ENCODE results near the gene CASZ1. TPM values are rescaled to one million over a fixed set of nuclear protein-coding genes. Genes with fewer than 3 reads are reported as not detected.

CASZ1 gene
- total RNA-seq, 3 donors from 2014 or later (not counting 1 experiment from before 2014, with no cell fraction given) = 55.9 to 83.0 (median 70.6) TPM

GRCh38 chr1:10814976-10815857, 18.8 kb upstream of the CASZ1 start:
- Histone ChIP-seq H3K9me3 (ENCODE audit: control insufficient read depth, insufficient read depth, low read length) (no peaks in the 10 kb centered on the region), H3K27me3 (ENCODE audit: control insufficient read depth, insufficient read depth, low read length) (no peaks in the 10 kb centered on the region), H3K4me1 (ENCODE audit: control insufficient read depth, insufficient read depth, low read length) (no peaks in the 10 kb centered on the region), H3K27ac (ENCODE audit: low read length) (no peak overlapping the region), H3K36me3 (ENCODE audit: control insufficient read depth, insufficient read depth, low read length) (no peaks in the 10 kb centered on the region), H3K4me3 (ENCODE audit: low read length) (no peak overlapping the region)
- no peak for DNase-seq
- intact Hi-C loops (cut with micrococcal nuclease) = no loop called here
- Mint-ChIP-seq H3K27me3 (ENCODE audit: low read depth in 2 of 2) (peaks cover 0 to 3% of the 10 kb centered on the region in 2 donors), H3K36me3 (no peaks in the 10 kb centered on the region), H3K9me3 (no peaks in the 10 kb centered on the region), H3K4me1 (no peaks in the 10 kb centered on the region), H3K4me3 (no peak overlapping the region), H3K27ac (no peak overlapping the region)
- no peak for ATAC-seq
- TF ChIP-seq CTCF (IDR thresholded peaks at IDR 0.05) = no peak
- WGBS (ENCODE audit: insufficient coverage) = 85% methylated on average over 15 of the region's 15 CpGs

DNA sequence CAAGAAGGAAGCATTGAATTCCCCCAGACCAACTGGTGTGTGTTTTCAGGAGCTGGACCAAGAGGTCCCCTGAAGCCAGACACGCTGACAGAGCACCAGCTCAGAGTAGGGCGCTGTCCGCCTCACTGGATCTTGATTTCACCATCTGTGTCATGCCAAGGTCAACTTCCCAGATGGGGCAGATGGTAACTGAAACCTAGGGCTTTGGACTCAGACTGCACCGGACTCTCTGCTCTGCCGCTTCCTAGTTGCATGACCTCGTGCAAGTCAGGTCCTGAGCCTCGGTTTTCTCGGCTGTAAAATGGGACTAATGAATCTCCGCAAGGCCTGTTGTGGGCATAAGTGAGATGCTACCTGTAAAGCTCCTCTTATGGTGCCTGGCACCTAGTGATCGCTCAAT, 17.9 kb upstream of the CASZ1 start:
- 94% methylated on average over 10 of the region's 10 CpGs for WGBS (ENCODE audit: insufficient coverage)
- H3K27ac Mint-ChIP-seq = no peak overlapping the region

GRCh38 chr1:10813799-10814198, 17.4 kb upstream of the CASZ1 start:
- Histone ChIP-seq H3K36me3 (ENCODE audit: control insufficient read depth, insufficient read depth, low read length) (no peaks in the 10 kb centered on the region), H3K4me1 (ENCODE audit: control insufficient read depth, insufficient read depth, low read length) (no peaks in the 10 kb centered on the region), H3K4me3 (ENCODE audit: low read length) (no peak overlapping the region), H3K27ac (ENCODE audit: low read length) (no peak overlapping the region), H3K9me3 (ENCODE audit: control insufficient read depth, insufficient read depth, low read length) (no peaks in the 10 kb centered on the region), H3K27me3 (ENCODE audit: control insufficient read depth, insufficient read depth, low read length) (no peaks in the 10 kb centered on the region)
- DNase-seq (no peak), ATAC-seq (no peak)
- no peak for TF ChIP-seq CTCF (IDR thresholded peaks at IDR 0.05)
- Mint-ChIP-seq H3K9me3 (no peaks in the 10 kb centered on the region), H3K27me3 (ENCODE audit: low read depth in 2 of 2) (peaks cover 5 to 11% of the 10 kb centered on the region in 2 donors), H3K27ac (no peak overlapping the region), H3K36me3 (no peaks in the 10 kb centered on the region), H3K4me3 (no peak overlapping the region), H3K4me1 (no peaks in the 10 kb centered on the region)
- intact Hi-C loops (cut with micrococcal nuclease) = no loop called here
- 82% methylated on average over 14 of the region's 14 CpGs for WGBS (ENCODE audit: insufficient coverage)

More for the DNA sequence above, 17.9 kb upstream of the CASZ1 start:
- Histone ChIP-seq H3K36me3 (ENCODE audit: control insufficient read depth, insufficient read depth, low read length) (no peaks in the 10 kb centered on the region), H3K9me3 (ENCODE audit: control insufficient read depth, insufficient read depth, low read length) (no peaks in the 10 kb centered on the region), H3K4me3 (ENCODE audit: low read length) (no peak overlapping the region), H3K4me1 (ENCODE audit: control insufficient read depth, insufficient read depth, low read length) (no peaks in the 10 kb centered on the region), H3K27me3 (ENCODE audit: control insufficient read depth, insufficient read depth, low read length) (no peaks in the 10 kb centered on the region), H3K27ac (ENCODE audit: low read length) (no peak overlapping the region)
- no peaks in the 10 kb centered on the region for H3K36me3 Mint-ChIP-seq
- H3K4me3 Mint-ChIP-seq = no peak overlapping the region
- no peak for TF ChIP-seq CTCF (IDR thresholded peaks at IDR 0.05)
- H3K27me3 Mint-ChIP-seq (ENCODE audit: low read depth in 2 of 2) = peaks cover 3 to 6% of the 10 kb centered on the region in 2 donors
- no peak for ATAC-seq
- H3K4me1 Mint-ChIP-seq = no peaks in the 10 kb centered on the region
- H3K9me3 Mint-ChIP-seq = no peaks in the 10 kb centered on the region
- intact Hi-C loops (cut with micrococcal nuclease) = no loop called here
- DNase-seq = no peak
